SIG-M5 (cell line): ENCODE data around the gene COQ8B.
"Not testable (repeated sequence)": the region's sequence is repeated elsewhere in the genome, so short reads cannot be mapped to it uniquely, and the experiment has no call there.

ENCODE experiments used
- DNase-seq: peaks from one replicate; lab custom pipeline; 2025; lab: John Stamatoyannopoulos, UW

COQ8B gene

DNA sequence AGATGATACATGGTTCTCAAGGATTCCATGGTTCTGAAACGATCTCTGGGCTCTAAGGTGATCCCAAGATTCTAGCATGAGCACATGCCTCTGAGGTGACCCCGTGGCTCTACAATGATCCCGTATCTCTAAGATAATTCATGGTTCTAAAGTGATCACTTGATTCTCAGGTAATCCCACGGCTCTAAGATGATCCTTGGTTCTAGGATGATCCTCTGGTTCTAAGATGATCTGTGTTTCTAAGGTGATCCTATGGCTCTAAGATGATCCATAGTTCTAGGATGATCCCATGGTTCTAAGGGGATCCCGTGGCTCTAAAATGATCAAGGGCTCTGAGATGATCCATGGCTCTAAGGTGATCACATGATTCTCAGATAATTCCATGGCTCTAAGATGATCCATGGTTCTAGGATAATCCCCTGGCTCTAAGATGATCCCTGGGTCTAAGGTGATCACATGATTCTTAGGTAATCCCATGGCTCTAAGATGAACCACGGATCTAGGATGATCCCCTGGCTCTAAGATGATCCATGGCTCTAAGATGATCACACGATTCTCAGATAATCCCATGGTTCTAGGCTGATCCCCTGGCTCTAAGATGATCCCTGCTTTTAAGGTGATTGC, 47.6 kb downstream of the COQ8B start:
- no peak for DNase-seq

DNA sequence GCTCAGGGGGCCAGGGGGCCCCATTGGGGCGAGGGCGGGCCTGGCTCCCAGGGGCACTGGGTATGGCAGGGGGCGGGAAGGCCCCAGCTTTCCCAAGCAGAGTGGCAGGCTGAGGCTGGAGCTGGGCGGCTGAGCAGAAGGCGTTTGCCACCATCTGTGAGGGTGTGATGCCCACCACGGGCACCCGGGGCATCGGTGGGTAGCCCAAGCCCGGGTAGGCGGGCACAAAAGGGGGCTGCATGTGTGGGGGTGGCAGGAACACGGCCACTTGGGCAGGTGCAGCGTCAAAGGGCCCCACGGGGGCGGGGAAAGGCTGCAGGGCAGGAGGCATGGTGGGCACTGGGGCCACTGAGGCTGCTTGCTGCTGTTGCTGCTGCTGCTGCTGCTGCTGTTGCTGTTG, 49.1 kb downstream of the COQ8B start:
- no peak for DNase-seq

DNA sequence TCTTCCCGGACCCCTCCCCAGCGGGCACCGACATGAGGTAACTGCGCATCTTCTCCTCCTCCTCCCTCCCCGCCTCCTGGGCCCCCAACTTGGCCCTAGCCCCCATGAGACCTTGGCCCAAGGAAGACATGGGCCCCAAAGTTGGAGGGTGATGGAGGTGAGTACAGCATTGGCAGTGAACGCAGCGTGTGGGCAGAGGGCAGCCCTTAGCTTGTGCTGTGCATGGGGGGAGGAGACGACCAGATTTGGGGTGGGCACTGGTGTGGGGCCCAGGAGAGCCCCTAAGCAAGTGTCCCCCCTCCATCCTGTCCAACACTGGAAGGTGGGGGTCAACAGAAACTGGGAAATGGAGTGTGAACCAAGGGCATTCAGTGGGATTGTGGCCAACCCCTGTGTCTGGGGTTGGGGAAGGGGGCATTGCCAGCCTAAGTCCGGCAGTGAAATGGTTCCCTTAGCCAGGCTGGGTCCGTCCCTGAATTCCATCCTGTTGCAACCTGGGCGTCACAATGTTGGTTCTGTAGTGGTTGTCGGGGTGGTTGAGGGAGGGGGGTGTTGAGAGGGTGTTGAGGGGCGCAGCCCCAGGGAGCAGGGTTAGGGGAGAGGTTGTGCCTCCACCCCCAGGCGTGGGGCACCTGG, 49.8 kb downstream of the COQ8B start:
- no peak for DNase-seq

DNA sequence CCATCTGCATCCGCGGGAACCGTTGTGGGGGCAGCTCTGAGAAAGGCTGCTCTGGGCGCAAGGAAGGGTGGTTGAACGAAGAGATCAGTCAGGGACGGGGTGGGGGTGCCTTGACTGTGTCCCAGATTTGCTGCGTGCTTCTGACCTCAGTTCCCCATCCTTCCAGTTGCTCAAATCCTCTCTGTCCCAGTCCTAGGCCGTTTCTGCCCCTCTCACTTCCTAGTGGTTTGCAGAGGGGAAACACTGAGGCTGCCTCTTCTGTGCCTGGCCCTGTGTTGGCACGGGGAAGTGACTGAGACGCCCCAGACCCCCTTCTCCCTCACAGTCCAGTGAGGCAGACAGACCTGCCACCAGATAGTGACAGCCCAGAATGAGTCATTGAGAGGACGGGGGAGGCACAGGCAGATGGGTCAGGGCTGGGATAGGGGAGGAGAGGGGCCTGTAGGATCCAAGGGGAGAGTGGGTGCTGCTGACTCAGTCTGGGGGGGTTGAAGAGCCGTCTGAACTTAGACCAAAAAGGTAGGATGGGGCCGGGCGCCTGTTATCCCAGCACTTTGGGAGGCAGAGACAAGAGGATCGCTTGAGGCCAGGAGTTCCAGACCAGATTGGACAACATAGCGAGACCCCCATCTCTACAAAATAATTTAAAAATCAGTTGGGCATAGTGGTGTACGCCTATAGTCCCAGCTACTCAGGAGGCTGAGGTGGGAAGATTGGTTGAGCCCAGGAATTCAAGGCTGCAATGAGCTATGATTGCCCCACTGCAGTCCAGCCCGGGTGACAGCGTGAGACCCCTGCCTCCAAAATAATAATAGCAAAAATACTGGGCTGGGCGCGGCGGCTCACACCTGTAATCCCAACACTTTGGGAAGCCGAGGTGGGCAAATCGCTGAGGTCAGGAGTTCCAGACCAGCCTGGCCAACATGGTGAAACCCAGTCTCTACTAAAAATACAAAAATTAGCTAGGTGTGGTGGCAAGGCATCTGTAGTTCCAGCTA, 52.7 kb downstream of the COQ8B start:
- DNase-seq, result no peak

DNA sequence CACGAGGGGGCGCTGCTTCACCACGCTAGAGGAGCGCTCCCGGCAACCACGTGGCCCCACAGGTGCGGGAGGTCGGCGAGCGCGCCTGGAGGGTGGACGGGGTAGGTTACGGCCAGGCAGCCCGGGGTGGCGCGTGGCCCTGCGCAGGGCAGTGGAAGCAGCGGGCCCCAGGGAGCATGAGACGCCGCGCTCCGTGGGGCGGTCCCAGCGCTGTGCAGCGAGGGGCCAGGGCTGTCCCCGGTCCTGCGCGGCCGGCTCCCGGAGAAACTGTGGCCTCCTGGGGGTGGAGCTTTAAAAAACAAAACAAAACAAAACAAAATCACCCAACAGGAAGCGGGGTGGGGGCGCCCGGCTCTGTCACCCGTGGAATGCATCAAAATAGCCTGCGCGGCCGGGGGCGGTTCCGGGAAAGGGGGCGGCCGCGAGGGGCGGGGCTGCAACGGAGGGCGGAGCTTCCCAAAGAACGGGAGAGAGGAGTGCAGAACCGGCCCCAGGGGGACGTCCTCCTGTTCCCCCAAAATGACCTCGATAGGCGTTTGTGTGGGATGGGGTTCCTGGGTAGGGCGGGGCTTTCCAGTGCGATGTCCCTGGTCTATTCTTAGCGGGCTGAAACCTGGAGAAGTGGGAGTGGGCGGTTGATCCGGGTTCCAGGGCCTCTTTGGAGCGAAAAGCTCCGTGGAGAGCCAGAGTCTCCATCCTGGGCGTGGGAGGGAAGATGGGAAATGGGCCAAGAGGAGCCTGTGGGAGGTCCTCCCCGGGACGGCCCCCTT, 53.6 kb downstream of the COQ8B start:
- DNase-seq, result no peak

DNA sequence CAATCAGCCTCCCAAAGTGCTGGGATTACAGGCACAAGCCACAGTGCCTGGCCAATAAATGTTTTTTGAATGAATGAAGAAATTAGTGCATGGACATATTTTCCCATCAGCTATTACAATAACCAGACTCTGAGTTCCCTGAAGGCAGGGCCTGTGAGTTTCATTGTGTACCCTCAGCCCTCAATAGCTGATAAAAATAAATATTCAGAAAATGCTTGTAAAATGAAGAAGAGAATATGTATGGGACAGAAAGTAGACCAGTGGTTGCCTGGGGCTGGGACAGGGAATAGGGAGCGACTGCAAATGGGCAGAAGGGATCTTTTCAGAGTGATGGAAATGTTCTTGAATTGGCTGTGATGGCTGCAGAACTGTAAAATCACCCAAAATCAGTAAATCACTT, 55.1 kb downstream of the COQ8B start:
- no peak for DNase-seq

DNA sequence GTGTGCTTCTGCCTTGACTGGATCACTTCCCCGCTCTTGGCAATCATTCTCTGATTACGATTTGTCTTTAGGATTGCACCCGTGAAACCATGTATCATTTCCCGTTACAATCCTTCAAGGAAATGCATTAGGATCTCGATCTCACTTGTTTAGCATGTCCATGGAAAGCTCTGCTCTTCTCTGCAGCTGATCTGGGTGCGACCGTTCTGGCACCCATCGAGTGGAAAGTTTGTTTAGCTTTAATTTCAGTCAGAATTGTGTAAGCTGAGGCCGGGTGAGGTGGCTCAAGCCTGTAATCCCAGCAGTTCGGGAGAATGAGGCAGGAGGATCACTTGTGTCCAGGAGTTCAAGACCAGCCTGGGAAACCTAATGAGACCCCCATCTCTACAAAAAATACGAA, 57.1 kb downstream of the COQ8B start:
- no peak for DNase-seq

DNA sequence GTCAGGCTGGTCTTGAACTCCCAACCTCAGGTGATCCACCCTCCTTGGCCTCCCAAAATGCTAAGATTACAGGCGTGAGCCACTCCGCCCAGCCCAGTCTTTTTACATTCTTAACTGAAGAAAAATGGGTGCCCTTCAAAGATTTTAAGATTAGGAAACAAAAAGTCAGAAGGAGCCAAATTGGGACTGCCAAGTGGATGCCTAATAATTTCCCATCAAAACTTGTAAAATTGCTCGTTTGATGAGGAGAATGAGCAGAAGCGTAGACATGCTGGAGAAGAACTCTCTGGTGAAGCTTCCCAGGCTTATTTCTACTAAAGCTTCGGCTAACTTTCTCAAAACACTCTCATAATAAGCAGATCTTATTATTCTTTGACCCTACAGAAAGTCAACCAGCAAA, 57.6 kb downstream of the COQ8B start:
- DNase-seq, result no peak

DNA sequence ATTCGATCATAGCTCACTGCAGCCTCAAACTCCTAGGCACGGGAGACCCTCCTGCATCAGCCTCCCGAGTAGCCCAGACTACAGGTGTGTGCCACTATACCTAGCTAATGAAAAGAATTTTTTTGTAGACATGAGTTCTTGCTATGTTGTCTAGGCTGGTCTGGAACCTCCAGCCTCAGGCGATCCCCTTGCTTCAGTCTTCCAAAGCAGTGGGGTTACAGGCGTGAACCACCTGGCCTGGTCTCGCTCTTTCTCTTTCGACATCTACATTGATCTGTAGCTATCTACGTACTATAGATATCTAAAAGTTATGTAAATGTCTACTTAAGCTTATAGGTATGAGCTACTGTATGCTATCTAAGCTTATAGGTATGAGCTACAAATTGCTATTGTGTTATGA, 58.7 kb downstream of the COQ8B start:
- no peak for DNase-seq

DNA sequence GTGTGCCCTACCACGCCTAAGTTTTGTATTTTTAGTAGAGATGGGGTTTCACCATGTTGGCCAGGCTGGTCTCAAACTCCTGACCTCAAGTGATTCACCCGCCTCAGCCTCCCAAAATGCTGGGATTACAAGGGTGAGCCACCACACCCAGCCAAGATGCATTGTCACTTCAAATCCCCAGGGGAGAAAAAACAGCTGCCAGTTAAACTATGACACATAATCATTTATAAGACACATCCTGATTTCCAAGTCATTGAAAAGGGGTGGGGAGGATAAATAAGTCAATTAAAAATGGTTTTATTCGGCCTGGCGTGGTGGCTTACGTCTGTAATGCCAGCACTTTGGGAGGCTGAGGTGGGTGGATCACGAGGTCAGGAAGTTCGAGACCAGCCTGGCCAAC, 61.0 kb downstream of the COQ8B start:
- DNase-seq, result not testable (repeated sequence)

DNA sequence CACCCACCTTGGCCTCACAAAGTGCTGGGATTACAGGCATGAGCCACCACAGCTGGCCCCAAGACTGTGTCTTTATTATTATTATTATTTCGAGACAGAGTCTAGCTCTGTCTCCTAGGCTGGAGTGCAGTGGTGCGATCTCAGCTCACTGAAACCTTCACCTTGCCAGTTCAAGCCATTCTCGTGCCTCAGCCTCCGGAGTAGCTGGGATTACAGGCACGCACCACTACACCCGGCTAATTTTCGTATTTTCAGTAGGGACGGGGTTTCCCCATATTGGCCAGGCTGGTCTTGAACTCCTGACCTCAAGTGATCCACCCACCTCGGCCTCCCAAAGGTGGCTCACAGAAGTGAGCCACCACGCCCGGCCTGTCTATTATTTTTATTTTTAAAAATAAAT, 64.4 kb downstream of the COQ8B start:
- not testable (repeated sequence) for DNase-seq

DNA sequence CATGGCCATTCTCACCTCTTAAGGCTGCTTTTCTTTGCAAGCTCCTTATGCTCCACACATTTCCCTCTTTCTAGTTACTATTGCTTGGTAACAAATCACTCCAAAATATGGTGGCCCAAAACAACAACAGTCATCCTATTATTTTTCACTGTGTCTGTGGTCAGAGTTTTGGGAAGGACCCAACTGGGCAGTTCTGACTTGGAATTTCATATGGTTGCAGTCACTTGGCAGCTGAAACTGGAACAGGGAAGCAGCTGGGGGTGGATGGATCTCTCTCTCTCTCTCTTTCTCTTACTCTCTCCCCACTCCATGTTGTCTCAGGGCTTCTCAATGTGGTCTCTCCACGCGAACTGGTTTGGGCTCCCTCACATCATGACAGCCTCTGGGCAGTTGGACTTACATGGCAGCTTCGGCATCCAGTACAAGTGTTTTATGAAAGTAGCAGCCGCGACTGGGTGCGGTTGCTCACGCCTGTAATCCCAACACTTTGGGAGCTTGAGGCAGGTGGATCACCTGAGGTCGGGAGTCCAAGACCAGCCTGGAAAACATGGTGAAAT, 65.9 kb downstream of the COQ8B start:
- DNase-seq, result no peak

DNA sequence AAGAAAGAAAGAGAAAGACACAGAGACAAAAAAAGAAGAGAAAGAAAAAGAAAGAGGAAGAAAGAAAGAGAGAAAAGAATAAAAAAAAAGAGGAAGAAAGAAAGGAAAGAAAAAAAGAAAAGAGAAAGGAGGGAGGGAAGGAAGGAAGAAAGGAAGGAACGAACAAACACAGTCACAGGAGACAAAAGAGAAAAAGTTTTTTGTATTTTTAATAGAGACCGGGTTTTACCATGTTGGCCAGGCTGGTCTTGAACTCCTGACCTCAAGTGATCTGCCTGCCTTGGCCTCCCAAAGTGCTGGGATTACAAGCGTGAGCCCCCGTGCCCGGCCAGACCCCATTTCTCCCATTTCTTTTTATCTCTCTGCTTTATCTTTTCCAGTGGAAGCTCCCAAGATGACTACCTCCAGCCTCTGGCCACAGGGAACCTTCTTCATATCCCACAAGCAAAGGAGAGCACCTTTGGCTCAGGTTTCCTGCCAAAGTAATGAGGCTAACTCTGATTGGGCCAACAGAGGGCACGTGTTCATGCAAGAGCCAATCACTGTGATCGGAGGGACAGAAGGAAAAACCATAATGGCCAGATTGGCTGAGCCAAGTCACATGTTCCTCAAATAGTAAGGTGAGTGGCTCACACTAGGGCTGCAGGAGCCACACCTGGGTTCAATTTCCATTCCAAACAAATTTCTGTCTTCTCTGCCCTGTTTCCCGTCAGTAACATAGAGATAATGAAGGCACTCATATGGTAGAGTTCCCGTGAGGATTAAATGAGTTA, 66.6 kb downstream of the COQ8B start:
- not testable (repeated sequence) for DNase-seq

DNA sequence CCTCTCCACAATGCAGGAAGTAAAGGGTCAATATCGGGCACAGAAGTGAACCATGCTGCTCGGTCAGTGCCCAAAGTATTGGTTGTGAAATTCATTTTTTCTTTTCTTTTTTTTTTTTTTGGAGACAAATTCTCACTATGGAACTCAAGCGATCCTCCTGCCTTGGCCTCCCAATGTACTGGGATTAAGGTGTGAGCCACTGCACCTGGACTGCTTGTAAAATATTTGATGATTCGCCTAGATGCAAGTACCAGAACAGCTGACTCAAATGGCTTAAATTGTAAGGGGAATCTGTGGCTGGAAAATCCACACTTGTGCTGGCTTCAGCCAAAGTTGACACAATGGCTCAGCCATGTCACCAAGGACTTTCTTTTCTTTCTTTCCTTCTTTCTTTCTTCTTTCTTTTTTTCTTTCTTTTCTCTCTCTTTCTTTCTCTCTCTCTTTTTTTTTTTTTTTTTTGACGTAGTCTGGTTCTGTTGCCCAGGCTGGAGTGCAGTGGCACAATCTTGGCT, 69.9 kb downstream of the COQ8B start:
- DNase-seq, result no peak

DNA sequence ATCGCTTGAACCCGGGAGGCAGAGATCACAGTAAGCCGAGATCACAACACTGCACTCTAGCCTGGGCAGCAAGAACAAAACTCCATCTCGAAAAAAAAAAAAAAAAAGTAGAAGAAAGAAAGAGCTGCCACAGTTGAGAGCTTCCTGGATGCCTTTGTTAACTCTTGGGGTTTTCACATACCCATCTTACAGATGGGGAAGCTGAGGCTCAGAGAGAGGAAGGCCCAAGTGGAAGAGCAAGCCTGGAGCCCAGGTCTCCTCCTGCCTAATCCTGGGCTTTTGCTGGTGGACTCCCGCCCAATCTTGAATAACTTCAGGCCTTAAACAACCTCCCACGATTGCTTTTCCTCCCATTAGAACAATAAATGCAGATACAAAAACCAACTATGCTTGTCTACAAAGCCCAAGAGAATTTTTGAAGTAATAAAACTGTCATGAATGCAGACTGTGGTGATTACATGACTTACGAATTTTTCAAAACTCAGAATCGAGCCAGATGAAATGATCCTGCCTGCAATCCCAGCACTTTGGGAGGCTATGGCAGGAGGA, 73.9 kb downstream of the COQ8B start:
- no peak for DNase-seq

DNA sequence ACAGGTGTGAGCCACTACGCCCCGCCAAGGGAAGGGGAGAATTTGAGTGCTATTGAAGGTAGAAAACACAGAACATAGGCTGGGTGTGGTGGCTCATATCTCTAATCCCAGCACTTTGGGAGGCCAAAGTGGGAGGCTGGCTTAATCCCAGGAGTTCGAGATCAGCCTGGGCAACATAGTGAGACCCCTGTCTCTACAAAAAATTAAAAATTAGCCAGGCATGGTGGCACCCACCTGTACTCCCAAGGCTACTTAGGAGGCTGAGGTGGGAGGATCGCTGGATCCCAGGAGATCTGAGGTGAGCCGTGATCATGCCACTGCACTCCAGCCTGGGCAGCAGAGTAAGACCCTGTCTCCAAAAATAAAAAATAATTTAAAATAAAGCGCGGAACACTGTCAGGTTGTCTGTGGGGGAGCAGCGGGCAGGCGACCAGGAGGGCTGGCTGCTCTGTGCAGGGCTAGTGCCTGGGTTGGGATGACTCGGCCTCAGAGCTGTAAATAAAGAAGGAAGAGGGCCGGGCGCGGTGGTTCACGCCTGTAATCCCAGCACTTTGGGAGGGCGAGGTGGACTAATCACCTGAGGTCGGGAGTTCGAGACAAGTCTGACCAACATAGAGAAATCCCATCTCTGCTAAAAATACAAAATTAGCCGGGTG, 74.5 kb downstream of the COQ8B start:
- DNase-seq, result no peak
